Neural progenitor cell (in vitro differentiated cells): ENCODE measurements around the gene JPH3.

ENCODE experiments used
- CTCF ChIP-seq: fragments of 200-600 bp; sonication (generic); IDR thresholded peaks from 2 replicates; pipeline ENCODE4 v1.5.1; 2017; ENCODE audit warnings: antibody characterized with exemption, mild to moderate bottlenecking
- EZH2 ChIP-seq: fragments of 200-600 bp; sonication (generic); IDR thresholded peaks from 2 replicates; pipeline ENCODE4 v1.6.1; 2017; ENCODE audit warnings: antibody characterized with exemption, mild to moderate bottlenecking, moderate library complexity
- EZH2phosphoT487 ChIP-seq: fragments of 200-600 bp; sonication (generic); IDR thresholded peaks from 2 replicates; pipeline ENCODE4 v1.6.1; 2017; ENCODE audit warnings: antibody characterized with exemption

DNA sequence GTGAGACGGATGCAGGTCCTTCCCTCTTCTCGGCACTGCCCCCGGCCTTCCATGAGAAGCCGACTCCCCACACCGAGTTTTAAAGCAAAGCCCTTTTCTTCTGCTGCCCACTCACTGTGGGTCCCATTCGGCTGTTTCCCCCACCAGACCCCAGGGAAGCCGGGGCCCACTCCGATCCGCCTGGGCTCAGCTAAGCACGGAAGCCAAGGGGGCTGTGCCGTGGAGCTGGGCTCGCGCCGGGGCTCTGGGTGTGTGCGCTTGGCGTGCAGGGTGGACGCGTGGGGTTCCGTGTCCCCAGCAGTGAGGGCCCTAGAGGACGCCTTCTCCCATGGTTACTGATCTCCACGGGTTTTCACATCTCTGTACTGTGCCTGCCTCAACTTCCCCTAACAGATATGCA, 94.9 kb downstream of the JPH3 start:
- TF ChIP-seq EZH2phosphoT487 (no peak), CTCF (no peak), EZH2 (no peak)
